Right ventricle myocardium superior (tissue), 1 donor: ENCODE measurements around the gene TAS1R3. TPM values are rescaled to one million over a fixed set of nuclear protein-coding genes. Genes with fewer than 3 reads are reported as not detected.
A peak's percentile ranks its signal among the peaks of the same experiment; 100 is the strongest.
"Not testable (repeated sequence)": the region's sequence is repeated elsewhere in the genome, so short reads cannot be mapped to it uniquely, and the experiment has no call there.

Source experiments
- ATAC-seq: fragments of 200-7000 bp; cut with Tn5 transposase; one replicate; pipeline ENCODE4 v1.9.1; 2020; ENCODE audit warnings: mild to moderate bottlenecking; ENCODE audit not compliant: poor library complexity
- DNase-seq: peaks from one replicate; pipeline ENCODE4 v3.0.0-alpha.2; 2020
- intact Hi-C: fragments of 100-400 bp; cut with DNase I; formaldehyde crosslinking; loops from one replicate; pipeline ENCODE4 v1.11.2; 2022
- total RNA-seq: library from RNA; stranded (reverse); fragmentation: NEBNext Ultra II Directional; extraction: Animal tissue kit (Norgen Biotek cat#: 25700); gene quantifications from one replicate; pipeline ENCODE4 v1.2.1, GENCODE V29; 2021
- donor health status: DM: no; HTN: yes; CAD: no; lungs with severe emphysema.

The TAS1R3 gene
- total RNA-seq, 1 donor from 2014 or later, result 0.40 TPM

DNA sequence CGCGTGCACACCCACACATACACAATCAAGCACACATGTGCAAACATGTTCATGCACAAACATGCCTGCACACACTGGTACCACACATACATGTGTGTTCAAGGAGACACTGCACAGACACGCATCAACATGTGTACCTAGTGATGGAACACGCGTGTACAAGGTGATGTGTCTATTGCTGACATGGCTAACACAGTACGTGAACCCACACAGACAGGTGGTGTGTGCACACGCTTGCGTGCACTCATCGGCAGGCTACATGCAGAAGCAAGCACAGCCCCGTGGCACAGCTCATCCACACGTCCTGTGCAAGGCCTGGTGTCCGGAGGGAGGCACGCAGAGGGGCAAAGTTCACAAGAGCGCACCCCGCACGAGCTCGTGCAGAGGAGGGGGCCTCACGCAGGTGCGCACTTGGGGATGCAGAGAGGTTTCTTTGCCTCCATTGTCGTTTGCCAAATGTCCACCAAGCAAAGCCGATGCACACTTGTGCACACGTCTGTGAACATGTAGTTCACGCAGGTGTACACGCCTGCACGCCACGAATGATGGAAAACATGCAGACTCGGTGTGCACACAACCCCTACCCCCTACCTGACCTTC is 24.3 kb upstream of the TAS1R3 start:
- intact Hi-C loops, result no loop called here
- DNase-seq (no peak), ATAC-seq (no peak)

DNA sequence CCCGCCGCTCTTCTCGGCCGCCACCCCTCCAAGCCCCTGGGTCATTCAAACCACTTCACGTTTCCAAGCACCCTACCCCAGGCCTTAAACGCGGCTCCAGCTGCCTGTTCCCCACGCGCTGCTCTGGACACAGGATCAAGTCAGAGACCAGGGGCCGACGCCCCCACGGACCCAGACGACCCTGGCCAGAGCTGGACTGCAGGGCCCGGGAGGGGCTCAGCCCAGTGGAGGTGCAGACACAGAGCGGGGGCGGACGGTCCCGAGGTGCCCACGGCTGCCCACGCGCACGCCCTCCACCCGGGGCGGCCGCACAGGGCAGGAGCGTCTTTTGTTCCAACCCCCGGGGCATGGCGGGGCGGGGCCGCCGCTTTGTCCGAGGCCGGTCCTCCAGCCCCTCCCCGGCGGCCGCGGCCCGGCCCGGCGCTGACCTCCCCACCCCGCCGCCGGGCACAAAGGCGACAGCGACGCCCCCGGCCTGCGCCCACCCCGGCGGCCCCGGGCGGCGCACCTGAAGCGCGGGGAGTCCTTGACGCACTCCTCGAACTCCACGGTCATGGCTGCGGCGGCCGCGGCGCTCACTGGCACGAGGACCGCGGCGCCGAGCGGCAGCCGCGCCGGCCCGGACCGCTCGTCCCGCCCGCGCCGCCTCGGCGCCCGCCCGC is 23.7 kb upstream of the TAS1R3 start:
- ATAC-seq, result peak; percentile 0
- intact Hi-C loops, result no loop called here
- DNase-seq, result peak; percentile 77

DNA sequence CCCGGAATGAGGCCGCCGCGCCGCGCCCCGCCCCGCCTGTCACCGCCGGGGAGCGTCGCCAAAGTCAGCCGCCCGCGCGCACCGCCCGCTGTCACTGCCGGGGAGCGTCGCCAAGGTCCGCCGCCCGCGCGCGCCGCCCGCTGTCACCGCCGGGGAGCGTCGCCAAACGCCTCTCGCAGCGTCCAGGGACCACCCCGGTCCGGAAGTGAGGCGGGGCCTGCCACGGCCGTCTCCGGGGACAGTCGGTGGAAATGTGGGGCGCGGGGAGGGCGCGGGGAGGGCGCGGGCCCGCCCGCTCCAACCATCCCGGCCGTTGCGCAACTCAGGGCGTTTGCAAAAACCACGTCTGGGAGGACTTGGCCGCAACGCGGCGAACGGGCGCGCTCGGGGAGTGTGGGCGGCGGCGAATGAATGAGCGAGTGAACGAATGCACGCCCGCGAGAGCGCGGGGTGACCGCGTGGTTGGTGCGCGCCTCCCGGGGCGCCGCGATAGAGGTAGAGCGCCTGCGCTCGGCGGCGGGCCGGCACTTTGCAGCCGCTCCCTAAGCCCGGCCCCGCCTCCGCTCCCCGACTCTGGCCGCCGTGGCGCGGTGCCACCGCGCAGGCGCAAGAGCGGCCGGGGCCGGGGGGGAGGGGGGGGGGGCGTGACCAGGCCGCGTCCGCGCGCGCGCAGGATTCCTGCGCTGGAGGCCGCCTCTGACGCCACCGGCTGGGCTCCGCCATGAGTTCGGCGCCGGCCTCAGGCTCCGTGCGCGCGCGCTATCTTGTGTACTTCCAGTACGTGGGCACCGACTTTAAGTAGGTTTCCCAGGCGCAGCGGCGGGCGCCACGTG is 22.9 kb upstream of the TAS1R3 start, which contains the start of the genes ACAP3 and PUSL1:
Gene ACAP3, minus strand, starts transcription at position 8 of the 833 bp plus-strand sequence. CDS start 115 bp downstream, outside the sequence.
Gene PUSL1, plus strand, starts transcription at position 675 of the 833 bp plus-strand sequence. Its CDS starts 47 bp downstream, at position 722.
- ATAC-seq, result peak; percentile 79
- DNase-seq, result peak; percentile 94
- intact Hi-C loops, result no loop called here

DNA sequence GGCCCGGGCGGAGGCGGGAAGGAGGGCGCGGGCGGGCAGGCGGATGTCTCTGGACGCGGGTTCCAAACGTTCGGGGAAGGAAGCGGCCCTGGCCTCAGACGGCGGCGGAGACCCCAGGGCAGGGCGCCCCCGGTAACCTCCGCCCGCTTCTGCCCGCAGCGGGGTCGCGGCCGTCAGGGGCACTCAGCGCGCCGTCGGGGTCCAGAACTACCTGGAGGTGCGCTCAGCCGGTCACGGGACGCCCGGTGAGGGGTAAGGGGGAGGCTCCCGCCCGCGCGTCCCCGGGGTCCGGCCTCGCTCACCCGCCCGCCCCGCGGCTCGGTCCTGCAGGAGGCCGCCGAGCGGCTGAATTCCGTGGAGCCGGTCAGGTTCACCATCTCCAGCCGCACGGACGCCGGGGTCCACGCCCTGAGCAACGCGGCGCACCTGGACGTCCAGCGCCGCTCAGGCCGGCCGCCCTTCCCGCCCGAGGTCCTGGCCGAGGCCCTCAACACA is 22.3 kb upstream of the TAS1R3 start:
- intact Hi-C loops, result no loop called here
- ATAC-seq (peak; percentile 0), DNase-seq (no peak)

DNA sequence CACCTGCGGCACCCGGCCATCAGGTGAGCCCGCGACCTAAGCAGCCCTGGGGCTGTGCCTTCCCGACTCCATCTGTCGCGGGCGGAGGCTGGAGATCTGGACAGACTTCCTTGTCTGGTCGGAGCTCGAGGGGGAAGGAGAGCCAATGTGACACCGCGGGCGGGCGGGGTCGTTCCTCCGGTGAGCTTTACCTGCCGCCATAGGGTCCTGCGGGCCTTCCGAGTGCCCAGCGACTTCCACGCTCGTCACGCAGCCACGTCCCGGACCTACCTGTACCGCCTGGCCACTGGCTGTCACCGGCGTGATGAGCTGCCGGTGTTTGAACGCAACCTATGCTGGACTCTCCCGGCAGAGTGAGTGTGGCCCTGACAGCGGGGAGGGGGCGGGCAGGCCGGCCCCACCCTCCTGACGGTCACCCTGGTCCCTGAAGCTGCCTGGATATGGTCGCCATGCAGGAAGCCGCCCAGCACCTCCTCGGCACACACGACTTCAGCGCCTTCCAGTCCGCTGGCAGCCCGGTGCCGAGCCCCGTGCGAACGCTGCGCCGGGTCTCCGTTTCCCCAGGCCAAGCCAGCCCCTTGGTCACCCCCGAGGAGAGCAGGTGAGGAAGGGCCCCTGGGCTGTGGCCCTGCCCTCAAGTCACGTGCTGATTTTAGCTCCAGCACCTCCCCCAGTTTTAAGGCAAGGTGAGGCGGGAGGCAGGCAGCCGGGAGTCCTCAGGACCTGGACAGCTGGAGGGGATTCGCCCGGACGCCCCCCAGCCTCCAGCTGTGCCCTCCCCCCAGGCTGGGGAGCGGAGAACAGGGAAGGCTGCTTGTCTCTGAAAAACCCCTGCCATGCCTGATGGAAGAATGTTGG is 21.6 kb upstream of the TAS1R3 start:
- DNase-seq (no peak), ATAC-seq (no peak)
- intact Hi-C loops, result no loop called here

DNA sequence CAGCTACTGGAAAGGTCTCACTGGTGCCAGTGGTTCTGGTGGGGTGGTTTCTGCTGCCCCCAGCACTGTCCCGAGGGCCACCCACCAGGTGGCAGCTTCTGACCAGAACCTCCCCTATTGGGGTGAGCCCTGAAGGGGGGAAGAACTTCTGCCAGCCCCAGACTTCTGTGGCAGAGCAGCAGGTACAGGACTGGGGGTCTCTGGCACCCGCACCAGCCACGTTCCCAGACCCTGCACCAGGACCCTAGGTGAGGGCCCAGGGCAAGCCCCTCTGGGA is 21.0 kb upstream of the TAS1R3 start:
- ATAC-seq, result no peak
- DNase-seq, result no peak
- intact Hi-C loops, result no loop called here

DNA sequence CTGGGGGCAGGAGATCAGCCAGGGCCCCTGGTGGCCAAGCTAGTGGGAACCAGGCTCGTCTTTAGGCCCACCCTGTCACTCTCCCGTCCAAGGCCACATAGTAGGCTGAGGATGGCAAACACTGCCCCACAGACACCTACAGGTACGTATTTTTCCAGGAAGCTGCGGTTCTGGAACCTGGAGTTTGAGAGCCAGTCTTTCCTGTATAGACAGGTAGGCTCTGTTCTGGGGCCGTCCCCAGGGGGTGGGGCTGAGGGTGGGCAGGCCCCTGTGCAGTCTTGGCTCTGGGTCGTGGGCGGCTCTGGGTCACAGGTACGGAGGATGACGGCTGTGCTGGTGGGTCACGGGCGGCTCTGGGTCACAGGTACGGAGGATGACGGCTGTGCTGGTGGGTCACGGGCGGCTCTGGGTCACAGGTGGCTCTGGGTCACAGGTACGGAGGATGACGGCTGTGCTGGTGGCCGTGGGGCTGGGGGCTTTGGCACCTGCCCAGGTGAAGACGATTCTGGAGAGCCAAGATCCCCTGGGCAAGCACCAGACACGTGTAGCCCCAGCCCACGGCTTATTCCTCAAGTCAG is 20.5 kb upstream of the TAS1R3 start:
- ATAC-seq (no peak), DNase-seq (no peak)
- intact Hi-C loops, result no loop called here

DNA sequence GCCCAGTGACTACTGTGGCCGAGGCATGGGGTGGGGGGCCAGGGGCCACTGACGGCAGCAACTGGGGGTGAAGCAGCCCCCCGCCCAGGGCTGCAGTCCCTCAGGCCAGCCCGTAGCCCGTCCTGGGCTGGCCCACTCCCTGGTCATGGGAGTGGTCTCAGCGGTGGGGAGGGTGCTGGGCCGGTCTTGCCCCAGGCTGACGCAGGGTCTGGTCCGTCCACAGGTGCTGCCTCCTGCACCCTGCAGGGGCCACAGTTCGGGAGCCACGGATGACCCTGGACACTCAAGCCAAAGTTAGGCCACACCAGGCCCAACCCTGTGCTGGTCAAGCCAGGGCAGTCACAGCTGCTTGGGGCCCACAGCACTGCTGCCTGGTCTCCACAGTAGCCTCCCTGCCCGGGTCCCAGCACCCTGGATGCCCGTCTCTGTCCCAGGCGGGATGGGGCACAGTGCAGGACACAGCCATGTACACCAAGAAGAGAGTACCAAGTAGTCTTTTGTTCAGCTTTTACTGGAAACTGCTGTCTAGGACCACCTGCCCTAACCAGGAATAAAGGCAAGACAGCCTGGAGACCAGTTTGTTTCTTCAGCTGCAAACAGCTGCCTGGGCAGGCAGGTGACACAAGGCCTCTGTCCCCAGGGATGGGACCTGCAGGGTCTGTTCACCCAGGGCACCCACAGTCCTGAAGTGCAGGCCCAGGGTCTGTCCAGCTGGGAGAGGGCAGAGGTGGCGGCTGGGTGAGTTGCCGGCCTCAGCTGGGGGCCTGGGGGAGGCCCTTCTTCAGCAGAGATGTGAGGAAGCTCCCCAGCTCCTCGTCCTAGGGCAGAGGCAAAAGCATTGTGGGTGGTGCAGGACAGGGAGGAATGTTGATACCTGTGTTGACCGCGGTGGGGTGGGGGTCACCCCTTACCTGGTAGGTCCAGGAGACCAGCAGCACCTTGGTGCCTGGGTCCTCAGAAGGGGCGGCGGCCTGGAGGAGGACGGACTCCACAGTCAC is 19.7 kb upstream of the TAS1R3 start:
- no peak for DNase-seq
- no peak for ATAC-seq
- intact Hi-C loops, result no loop called here

DNA sequence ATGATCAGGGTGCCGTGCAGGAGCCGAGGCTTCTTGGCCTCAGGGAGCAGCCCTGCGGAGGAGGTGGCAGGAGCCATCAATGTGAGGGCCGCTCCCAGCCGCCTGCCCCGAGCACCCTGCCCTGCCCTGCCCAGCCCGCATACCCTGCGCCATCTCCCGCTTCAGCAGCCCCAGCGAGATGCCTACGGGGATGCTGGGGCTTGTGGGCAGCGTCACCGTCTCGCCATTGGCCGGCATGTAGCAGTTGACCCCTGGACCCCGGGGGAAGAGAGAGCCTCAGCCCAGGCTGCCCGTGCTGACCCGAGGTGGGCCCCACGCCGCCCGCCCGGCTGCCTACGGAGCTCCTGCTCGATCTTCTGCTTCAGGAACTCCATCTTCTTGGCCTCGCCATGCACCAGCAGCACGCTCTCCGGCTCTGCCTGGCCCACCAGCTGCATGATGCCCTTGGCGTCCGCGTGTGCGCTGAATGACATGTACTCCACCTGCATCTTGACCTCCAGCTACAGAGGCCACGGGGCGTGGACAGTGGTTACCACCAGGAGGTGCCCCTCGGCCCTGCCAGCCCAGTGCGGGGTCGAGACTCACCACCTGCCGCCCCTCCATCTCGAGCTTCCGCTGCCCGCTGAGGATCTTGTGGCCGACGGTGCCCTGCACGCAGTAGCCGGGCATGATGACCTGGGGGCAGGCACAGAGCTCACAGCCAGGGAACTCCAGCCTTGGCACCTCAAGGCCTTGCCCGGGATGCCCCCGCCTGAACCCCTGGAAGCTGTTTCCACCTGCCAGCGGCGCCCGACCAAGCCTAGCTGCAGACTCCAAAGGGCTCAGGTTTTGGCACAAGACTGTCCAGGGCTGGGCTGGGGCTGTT is 18.4 kb upstream of the TAS1R3 start:
- intact Hi-C loops, result no loop called here
- ATAC-seq, result no peak
- no peak for DNase-seq

DNA sequence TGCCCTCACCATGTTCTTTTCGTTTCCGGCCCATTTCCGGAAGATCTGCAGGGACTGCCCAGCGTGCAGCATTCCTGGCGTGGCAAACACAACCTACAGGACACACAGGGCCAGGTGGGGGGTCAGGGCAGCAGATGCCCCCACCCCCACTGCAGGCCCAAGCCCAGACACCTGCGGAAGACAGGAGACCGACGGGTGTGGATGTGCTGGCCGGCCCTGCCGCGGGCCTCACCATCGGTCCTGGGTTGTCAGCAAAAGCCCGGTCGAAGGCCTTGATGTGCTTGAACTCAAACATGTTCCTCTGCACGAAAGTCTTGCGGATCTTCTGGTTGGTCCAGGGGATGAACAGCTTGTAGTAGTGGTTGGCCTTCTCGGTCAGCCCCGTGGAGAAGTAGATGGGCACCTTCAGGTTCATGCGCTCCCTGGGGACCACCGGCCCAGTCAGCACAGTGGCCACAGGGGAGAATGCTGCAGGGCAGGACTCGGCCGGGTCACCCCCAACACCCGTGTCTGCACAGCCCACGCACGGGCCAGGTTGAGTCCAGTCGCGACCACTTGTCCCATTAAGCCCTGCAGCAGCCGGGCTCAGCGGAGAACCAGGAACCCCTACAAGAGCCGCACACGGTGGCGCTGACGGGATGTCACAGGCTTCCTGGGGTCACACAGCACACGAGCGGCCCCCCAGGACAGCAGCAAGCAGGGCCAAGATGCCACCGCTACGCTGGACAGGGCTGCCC is 17.4 kb upstream of the TAS1R3 start:
- ATAC-seq (no peak), DNase-seq (no peak)
- intact Hi-C loops, result no loop called here

DNA sequence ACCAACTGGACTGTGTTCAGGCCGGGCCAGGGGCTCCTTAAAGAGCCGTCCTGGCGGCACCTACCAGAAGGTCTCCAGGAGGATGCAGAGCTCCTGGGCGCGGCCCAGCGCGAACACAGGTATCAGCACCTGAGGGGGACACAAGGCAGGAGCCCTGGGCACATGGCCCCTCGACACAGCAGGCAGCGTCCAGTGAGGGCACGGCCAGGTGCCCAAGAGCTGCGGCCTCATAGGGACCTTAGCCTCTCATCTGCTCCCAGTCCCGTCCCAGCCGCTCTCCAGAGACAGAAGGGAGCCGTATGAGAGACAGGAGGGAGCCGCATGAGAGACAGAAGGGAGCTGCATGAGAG is 16.9 kb upstream of the TAS1R3 start:
- intact Hi-C loops, result no loop called here
- no peak for ATAC-seq
- DNase-seq, result no peak

DNA sequence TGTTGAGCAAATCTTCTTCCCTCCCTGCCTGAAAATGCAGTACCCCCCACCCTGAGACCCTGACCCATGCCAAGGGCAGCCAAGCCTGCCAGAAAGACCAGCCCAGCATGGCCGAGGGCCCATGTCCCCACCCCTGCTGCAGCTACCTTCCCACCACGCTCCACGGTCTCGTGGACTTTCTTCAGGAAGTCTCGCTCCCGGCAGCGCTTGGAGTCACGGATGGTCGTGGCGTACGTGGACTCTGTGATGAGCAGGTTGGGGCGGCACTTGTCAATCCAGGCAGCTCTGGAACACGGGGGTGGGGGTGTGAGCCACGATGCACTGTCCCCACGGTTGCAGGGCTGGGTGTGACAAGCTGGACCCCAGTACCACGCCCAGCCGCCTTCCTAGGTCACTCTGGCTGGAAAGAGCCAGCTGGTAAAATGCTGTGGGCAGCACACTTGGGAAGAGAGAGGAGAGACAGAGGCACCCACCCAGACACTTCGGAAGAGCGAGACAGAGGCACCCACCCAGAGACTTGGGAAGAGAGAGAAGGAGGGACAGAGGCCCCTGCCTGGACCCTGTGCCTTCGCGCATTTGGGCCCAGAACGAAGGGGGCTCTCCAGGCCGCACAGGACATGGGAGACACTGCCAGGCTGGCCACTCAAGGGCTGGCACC is 16.3 kb upstream of the TAS1R3 start:
- DNase-seq, result no peak
- no peak for ATAC-seq
- intact Hi-C loops, result no loop called here

DNA sequence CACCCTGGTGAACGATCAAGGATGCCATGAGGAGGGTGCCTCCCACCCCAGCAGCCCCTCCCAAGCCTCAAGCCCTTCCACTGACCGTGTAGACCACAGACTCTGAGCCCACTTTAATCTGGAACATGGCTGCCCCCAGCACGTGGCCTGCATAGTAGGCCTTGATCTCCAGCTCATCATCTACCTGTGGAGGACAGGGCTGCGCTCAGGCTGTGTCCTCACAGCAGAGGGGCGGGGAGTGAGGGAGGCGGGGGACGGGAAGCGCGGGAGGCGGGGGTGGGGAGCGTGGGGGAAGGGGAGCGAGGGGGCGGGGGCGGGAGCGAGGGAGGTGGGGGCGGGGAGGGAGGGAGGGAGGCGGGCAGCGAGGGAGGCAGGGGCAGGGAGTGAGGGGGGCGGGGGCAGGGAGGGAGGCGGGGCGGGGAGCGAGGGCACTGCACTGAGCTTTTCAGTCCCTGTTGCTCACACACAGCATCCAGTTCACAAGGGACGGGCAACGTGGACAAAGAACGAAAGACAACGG is 15.6 kb upstream of the TAS1R3 start:
- ATAC-seq (no peak), DNase-seq (no peak)
- intact Hi-C loops, result no loop called here

DNA sequence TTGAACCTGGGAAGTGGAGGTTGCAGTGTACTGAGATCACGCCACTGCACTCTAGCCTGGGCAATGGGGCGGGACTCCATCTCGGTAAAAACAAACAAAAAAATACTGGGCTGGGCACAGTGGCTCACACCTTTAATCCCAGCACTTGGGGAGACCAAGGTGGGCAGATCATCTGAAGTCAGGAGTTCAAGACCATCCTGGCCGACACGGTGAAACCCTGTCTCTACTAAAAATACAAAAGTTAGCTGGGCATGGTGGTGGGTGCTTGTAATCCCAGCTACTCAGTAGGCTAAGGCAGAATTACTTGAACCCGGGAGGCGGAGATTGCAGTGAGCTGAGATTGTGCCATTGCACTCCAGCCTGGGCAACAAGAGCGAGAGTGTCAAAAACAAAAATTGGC is 14.9 kb upstream of the TAS1R3 start:
- intact Hi-C loops, ATAC-seq, DNase-seq: not testable (repeated sequence)

DNA sequence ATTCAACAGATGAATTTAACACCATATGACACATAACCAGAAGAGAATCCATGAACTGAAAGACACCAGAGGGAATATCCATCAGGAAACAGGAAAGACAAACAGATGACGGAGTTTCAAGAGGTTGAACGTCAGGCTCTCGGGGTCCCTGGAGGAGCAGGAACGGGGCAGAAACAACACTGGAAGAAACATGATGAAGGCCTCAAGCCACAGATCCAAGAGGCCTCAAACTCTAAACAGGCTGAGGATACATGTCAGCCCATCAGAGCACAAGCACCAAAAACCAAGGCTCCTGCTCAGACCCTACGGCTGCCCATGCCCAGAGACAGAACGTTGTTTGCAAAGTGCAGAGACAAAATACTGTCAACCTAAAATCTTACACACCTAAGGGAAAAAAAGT is 13.7 kb upstream of the TAS1R3 start:
- intact Hi-C loops, result no loop called here
- no peak for DNase-seq
- no peak for ATAC-seq
